Suppressor macrophage treated with lipopolysaccharide for 1 hour (primary cell): ENCODE measurements around the gene SLC39A5.
A peak's percentile ranks its signal among the peaks of the same experiment; 100 is the strongest.
"Not testable (repeated sequence)": the region's sequence is repeated elsewhere in the genome, so short reads cannot be mapped to it uniquely, and the experiment has no call there.

Experiments
- DNase-seq, 3 donors: peaks; one replicate each; pipeline ENCODE4 v3.0.0-alpha.2; 2020 to 2022

The SLC39A5 gene, protein sequence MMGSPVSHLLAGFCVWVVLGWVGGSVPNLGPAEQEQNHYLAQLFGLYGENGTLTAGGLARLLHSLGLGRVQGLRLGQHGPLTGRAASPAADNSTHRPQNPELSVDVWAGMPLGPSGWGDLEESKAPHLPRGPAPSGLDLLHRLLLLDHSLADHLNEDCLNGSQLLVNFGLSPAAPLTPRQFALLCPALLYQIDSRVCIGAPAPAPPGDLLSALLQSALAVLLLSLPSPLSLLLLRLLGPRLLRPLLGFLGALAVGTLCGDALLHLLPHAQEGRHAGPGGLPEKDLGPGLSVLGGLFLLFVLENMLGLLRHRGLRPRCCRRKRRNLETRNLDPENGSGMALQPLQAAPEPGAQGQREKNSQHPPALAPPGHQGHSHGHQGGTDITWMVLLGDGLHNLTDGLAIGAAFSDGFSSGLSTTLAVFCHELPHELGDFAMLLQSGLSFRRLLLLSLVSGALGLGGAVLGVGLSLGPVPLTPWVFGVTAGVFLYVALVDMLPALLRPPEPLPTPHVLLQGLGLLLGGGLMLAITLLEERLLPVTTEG

DNA sequence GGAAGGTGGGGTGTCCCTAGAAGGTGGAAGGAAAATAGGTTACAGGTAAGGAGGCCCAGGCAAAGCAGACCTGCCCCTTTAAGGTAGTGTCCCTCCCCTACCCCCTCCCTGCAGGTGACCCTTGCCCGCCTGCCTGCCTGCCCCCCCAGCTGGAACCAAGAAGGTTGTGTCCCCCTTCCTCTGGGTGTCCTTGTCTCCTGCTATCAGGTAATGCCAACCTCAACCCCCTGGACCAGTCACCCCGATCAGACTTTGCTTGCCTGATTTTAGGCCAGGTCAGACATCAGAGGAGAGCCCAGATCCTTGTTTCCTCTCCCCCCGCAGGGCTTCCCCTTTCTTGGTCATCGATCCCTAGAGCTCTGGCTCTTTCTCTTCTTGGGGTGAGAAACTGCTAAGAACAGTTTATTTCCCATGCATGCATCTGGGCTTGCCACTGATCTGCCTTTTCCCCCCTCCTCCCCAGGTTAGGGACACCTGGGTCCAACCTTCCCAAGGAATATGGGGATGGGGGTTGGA lies at the start of gene SLC39A5:
SLC39A5 (plus strand) TSS at position 136 of the 516 bp plus-strand sequence. CDS start 1,224 bp downstream, outside the sequence.
- peak in 1 of 3 donors; percentile 16 for DNase-seq

DNA sequence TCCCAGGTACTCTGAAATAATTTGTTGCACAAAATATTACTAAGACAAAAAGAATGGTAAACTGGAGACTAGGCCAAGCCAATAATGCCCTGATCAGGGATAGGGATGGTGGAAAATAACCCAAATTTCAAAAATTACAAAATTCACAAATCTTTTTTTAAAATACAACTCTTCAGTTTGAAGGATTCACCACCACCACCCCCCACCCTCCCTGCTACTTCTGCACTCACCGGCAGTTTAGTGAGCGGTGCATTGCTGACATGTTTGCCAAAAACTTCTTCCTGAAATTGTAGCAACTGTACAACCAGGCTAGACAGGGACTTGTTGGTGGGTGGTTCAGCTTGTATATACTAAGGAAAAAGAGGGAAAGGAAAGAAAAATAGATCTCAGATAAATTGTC lies 42.9 kb upstream of the SLC39A5 start:
- DNase-seq: no peak

DNA sequence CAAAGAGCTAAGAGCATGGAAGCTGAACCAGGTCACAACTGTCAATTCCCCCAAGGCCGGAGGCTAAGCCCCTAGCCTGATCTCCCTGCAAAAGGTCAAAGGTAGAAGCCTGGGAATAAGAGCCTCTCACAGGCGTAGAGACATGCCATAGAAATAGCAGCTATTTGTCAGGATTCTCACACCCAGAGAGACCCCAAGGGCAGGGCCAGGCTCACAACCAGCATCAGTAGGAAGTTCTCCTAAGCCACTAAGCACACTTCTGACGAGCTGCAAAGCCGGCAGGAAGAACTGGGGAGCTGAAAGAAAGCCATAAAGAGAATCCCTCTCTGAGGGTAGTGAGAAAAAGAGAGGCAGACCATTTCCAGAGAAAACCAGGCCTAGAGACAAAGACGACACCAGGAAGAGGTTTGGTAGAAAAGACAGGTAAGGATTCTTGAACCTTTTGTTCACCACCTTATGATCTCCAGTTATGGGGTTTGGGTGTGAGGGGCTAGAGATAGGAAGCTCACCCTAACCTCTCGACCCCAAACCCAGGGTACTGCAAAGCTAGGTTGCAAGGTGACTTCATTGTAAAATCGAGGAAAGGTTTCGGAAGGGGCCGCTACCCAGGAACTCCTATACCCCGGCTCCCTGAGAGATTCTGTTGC lies 41.6 kb upstream of the SLC39A5 start:
- peak in 1 of 3 donors; percentile 12 for DNase-seq

DNA sequence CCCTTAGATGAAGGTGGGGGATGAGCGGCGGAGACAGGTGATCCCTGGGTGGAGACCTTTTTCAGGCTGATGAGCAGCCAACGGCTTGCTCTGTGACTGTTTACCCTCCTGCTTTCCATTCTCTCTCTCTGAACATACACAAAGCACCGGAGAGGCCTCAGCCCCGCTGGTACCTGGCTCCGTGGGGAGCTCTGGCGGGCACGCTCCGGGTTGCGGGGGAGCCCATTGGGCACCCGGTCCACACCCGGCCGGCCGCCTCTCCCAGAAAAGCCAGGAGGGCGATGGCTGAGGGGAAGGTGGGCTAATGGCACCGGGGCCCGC lies 41.1 kb upstream of the SLC39A5 start:
- DNase-seq: peak in 1 of 3 donors; percentile 32

DNA sequence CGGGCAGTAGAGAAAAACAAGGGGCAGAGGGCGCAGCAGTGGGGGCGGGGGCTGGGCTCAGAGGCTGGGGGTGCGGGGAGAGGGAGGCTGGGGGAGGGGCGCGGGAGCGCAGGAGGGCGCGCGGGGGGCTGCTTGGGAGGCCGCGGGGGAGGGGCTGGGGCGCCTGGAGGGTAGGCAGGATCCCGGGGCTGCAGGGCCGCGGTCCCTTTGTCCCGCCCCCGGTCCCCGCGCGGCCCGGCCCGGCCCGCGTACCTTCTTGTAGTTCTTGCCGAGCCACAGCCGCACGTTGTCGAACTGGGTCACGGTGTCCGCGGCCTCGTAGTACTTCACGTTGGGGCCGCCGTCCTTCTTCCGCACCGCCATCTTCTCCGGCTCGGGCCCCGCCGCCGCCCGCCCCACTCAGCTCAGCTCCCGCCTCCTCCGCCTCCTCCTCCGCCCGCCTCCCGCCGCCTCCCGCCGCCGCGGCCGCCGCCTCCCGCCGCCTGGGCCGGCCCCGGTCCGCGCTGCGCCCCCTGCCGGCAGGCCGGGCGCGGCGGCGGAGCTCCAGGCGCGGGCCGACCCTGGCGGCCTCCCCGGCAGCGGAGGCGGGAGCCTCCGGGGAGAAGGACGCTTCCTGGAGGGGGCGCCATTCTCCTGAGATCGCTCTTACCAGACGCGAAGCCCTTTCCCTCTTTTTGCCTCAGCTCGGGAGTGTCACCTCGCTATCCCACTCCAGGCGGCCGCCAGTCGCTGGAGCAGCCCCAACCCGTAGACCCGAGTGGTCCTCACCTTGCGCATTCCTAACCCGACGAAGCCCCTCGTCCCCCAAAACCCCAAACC lies 40.5 kb upstream of the SLC39A5 start, which contains the start of gene SMARCC2:
SMARCC2 (minus strand) TSS at position 385 of the 819 bp plus-strand sequence; CDS start at position 363, 22 bp downstream.
- DNase-seq: peak; percentile 94 to 98 (median 96)

DNA sequence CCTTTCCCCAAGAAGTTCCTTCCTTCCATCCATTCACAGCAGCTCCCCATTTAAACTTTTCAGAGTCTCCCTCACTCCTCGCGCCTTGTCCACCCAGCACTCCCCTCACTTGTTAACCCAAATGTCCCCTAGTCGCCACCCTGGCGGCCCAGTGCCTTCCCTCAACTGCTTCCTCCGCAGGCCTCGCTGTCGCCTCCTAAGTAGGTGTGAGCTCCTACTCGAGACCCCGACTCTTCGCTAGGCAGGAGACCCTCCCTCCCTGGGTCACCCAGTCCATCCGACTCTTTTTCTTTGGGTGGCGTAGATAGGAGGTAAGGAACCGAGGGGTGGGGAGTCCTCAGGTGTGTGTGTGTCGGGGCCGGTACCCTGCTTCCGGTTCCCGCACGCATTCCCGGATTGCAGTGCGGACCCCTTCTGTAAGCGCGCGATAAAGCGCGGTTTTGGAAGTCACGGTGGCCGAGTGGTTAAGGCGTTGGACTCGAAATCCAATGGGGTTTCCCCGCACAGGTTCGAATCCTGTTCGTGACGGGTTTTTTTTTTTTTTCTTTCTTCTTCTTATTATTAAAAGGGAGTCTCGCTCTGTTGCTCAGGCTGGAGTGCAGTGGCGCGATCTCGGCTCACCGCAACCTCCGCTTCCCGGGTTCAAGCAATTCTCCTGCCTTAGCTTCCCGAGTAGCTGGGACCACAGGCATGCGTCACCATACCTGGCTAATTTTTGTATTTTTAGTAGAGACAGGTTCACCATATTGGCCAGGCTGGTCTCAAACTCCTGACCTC lies 39.7 kb upstream of the SLC39A5 start:
- DNase-seq: peak; percentile 78 to 81 (median 79)

DNA sequence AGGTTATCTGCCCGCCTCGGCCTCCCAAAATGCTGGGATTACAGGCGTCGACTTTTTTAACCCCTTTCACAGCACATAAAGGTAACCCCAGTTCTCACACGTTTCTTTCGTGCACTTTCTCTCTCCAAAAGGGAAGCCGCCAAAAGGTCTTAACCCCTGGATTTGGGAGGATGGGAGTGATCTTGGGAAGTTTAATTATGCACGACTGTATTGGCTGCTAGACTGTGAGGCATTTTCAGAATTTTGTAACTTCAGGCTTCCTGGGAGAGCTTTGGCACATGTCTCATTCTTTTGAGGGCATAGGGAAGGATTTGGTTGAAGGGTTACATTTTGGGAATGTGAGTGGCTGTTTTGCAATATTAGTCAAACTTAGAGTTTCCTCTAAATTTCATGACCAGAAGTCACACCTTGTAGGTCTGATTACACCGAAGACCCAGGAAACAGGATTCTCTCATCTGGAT lies 39.1 kb upstream of the SLC39A5 start:
- DNase-seq: peak in 1 of 3 donors; percentile 4

DNA sequence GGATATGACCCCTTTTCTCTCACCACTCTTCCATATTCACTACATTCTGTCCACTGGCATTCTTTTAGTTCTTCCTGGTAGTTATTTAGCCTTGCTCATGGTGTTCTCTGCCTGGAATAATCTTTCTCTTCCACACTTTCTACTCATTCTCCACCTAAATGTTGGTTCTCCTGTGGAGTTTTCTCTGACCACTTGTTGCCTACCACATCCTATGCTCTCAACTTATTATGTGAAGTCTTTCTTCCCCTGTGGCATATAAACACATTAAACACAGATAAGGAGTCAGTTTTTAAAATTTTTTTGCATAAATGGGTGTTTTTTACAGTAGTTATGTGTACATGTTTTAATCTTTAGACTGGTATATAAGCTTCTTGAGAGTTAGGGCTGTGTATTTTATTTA lies 37.3 kb upstream of the SLC39A5 start:
- DNase-seq: no peak

DNA sequence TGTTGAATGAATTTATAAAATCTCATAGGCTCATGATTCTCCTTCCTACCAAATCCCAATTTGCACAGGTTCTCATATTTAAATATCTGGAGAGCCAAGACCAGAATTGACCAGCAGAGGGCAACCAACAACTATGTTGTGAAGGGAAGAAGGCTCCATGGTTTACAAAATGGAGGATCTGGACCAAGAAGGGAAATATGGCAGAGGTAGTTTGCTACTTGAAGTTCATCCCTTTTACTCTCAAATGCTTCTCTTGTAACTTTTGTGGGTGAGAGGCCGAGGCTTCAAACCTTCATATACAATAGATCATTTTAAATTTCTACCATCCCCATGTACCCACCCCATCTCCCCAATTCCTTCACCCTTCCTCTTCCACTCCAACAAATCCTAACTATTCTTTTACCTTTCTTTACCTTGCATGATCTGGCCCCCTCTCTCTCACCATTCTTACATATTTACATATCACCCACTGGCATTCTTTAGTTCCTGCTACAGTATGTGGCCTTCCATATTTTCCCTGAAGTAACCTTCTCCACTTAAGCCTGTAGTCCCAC lies 36.7 kb upstream of the SLC39A5 start:
- DNase-seq: peak; percentile 94 to 97 (median 95)

DNA sequence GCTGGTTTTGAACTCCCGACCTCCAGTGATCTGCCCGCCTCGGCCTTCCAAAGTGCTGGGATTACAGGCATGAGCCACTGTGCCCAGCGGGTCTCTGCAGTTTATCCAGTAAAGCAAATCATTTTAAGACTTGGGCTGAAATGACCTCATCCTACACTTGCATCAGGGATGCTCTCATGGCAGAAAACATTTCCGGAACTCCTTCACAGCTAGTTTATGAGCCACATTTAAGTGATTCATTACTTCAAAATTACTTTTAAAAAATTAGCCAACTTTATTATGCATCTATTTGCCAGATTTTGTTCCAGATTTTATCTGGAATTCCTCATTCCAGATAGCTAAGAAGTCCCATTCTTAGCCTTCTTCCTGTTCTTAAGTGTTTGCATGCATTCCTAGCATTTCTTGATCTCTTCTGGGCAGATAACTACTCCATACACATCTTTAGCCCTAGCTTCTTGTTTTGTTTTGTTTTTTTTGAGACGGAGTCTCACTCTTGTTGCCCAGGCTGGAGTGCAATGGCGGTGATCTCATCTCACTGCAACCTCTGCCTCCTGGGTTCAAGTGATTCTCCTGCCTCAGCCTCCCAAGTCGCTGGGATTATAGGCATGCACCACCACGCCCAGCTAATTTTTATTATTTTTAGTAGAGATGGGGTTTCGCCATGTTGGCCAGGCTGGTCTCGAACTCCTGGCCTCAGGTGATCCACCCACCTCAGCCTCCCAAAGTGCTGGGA lies 32.9 kb upstream of the SLC39A5 start:
- DNase-seq: not testable (repeated sequence)

DNA sequence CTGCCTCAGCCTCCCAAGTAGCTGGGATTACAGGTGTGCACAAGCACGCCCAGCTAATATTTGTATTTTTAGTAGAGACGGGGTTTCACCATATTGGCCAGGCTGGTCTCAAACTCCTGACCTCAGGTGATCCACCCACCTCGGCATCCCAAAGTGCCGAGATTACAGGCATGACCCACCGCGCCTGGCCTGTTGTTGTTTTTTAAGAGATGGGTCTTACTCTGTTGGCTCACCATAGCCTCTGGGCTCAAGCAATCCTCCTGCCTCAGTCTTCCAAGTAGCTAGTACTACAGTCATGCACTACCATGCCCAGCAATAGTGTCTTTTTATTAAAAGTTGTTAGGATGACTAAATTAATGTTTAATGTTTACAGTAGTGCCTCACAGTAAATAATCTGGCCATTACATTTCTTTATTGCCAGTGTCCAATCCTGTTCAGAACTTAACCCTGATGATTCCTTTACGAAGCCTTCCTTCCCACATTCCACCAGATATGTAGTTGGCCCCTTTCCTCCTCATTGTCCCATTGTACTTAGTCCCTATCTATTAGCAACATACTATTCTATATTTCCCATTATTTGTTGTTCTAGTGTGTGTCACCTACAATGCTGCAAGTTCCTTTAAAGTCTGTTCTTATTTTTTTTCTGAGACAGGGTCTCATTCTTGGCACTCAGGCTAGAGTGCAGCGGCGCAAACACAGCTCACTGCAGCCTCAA lies 31.8 kb upstream of the SLC39A5 start:
- no peak for DNase-seq

DNA sequence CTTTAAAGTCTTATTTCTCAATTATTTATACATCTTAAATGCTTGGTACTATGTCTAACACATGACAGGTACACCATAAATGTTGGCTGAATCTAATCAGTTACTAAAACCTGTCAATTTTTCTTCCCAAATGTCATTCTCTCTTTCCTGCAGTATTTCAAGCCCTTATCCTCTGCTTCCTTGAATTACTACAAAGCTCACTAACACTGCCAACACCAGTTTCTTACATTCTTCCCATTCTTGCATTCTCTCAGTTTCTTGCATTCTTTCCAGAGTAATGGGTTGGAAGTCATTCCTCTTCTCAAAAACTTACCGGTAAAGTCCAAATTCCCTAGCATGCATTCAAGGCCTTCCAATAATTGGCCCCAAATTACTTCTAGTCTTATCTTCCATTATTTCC lies 31.0 kb upstream of the SLC39A5 start:
- DNase-seq: no peak

DNA sequence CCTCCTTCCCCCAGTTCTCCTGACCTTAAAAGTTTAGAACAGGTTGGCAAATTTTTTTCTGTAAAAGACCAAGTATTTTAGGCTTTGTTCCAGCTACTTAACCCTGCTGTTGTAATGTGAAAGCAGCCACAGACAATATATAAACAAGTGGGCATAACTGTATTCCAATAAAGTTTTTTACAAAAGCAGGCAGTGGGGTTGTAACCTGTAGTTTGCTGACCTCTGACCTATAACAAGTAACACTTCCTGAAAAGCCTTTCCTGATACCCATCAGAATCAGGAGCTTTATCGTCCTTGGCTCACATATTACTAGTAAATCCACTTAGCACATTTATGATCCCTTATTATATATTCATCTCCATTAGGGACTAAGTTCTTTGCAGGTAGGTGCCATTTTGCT lies 27.5 kb upstream of the SLC39A5 start:
- no peak for DNase-seq

DNA sequence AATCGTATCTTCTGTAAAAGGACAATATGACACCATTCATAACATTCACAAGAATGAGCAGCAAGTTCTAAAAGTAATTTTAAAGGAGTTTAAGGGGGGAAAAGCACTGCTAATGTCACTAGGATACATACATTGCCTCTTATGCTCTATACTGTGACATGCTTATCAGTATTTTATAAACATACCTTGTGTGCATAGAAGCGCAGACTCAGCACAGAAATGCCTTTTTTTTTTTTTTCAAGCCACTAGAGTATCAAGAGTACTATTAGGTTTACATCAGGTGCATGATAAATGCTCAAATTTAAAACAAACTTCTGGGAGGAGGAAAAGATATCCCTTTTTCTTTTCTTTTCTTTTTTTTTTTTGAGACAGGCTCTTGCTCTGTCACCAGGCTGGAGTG lies 27.0 kb upstream of the SLC39A5 start:
- DNase-seq: no peak

DNA sequence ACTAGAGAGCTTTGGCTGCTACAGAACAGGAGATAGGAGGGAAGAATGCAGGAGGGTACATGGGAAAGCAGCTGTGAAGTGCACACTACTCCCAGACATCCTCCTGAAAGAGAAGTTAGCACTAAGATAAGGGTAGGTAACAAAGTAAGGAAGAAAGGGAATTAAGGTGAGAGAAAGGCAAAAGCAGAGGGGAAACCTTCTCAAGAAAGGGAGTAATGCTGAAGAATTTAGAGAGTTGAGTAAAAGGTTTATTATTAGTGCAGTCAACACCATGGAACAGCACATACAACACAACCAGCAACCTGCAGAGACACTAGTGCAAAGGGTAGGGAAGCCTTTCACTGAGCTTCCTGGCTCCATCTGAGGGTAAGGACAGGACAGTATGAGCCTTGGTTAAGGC lies 25.6 kb upstream of the SLC39A5 start:
- no peak for DNase-seq

DNA sequence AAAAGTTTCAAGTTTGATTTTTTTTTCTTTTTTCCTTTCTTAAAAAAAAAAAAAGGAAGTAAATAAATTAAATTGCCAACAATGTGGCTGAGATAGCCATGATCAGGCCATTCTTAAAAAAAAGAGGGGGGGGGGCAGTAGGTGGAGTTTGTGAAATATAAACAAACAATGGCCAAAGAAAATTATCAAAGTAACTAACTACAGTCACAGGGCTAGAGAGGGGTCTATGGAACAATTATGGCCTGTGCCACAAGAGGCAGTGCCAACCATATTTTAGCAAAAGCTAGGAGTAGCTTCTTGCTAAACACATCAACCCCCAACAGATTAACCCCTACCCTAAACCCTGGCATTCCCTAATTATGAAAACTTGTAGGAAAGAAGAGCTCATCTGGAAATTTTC lies 24.4 kb upstream of the SLC39A5 start:
- DNase-seq: no peak

DNA sequence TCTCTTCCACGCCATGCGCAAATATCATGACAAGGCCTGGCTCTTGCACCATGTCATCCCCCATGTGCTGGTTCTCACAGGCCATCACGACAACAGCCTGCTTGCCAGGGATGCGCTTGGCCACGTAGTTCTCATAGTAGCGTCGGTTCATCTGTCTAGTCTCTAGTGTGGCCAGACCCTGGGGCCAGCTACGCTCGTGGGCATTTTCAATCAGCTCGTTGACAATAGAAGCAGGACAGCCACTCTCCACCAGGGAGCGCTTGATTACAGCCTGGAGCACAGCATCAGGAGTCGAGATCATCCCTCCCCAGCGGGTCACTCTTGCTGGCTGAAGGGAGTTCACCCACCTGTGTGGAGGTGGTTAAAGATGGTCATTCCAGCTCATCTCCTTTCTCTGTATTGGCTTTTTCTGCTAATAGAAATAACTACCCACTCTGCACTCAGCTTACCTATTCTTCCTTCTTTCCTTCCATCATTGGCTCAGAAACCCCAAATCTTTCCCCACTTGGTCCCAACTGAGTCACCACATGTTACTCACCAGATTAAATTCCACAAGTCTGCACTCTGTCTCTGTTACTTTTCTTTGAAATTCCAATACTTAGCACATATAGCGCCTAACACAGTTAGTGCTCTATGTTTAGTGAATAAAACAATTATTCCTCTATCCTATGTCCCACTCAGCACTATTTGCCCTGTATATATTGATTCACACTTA lies 23.2 kb upstream of the SLC39A5 start:
- peak; percentile 59 to 66 (median 60) for DNase-seq

DNA sequence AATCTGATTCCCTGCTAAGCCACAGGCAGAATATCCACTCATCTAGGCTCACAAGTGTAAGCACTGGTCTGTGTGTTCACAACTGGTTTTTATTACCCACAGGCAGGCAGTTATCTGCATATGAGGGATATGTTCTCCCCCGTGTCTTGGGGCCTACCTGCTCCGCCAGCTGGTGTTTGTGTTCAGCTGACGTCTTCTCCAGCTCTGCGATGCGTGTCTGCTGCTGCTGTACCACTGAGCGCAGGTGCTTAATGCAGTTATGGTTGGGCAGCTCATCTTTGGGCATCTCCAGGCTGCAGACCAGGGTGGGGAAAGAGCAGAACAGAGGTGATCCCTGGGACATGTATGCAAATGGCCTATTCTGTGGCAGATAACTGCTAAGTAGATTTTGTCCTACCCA lies 21.8 kb upstream of the SLC39A5 start:
- no peak for DNase-seq

DNA sequence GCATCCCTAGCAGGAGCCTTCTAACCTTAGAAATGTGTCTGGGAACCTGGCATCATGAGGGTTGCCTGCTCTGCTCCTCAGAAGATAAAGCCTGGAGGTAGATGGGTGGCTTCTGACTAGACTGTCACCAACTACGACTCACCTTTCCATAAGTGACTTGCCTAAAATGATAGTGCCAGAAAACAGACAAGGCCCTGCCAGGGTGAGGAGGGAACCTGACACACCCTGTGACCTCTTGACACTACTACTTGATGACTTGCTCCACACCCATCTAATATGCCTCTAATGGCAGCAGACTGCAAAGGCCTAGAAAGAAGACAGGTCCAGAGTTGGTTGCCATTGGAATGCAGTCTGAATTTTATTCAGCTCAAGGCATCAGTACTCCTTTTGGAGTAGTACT lies 17.5 kb upstream of the SLC39A5 start:
- no peak for DNase-seq

DNA sequence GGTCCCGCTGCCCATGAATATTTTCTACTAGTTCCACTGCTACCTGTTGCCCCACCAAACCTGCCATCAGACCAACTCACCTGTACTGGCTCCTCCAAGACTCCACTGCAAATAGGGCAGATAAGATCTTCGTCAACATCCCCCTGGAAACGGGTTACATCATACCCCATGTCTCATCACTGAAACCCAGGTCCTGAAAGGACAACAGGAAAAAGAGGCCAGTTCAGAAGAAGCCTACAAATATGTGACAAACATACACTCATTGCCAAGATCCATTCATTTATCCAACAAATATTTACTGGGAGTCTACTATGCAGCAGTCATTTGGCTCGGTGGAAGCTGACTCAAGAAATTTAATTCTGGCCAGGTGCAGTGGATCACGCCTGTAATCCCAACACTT lies 16.0 kb upstream of the SLC39A5 start:
- DNase-seq: no peak
